ENCODE measurements around the gene FGD2. TPM values are rescaled to one million over a fixed set of nuclear protein-coding genes. Genes with fewer than 3 reads are reported as not detected.

The FGD2 gene
- total RNA-seq, 1 experiment from 2014 or later: 0.44 TPM

GRCh38 chr6:37038292-37039198, 33.1 kb downstream of the FGD2 start:
- Histone ChIP-seq H3K4me1 (ENCODE audit: insufficient read depth, low read length) (0 out of 2 replicates have a peak, but pooled peaks cover under 1% of the 10 kb centered on the region), H3K27ac (ENCODE audit: low read length) (no peak overlapping the region), H3K9me2 (replicated peaks; ENCODE audit: low read length) (no peaks in the 10 kb centered on the region), H3K36me3 (ENCODE audit: low read depth, low read length) (no peaks in the 10 kb centered on the region), H3K4me2 (ENCODE audit: low read length) (no peak overlapping the region), H2AFZ (ENCODE audit: low read length) (no peak overlapping the region), H3K79me2 (ENCODE audit: low read length) (no peaks in the 10 kb centered on the region), H3F3A (ENCODE audit: low read length, unreplicated experiment) (no peaks in the 10 kb centered on the region), H3K9ac (ENCODE audit: low read length) (no peak overlapping the region), H4K20me1 (ENCODE audit: low read length) (no peaks in the 10 kb centered on the region), H3K27me3 (ENCODE audit: low read length) (no peaks in the 10 kb centered on the region), H3K9me3 (ENCODE audit: low read length) (no peaks in the 10 kb centered on the region), H3K4me3 (ENCODE audit: low read length) (no peak overlapping the region)
- intact Hi-C loops (cut with micrococcal nuclease): no loop called here
- POLR2A ChIA-PET (ENCODE audit: unreplicated experiment): no interaction called here
- BruUV-seq (replicated peaks): no TSS peak
- CTCF ChIA-PET: interaction anchor here (0.6 kb wide), 1 partner anchor 126 kb away, joined by 3 read pairs; no protein-coding TSS in a partner anchor
- TF ChIP-seq EZH2phosphoT487 (IDR thresholded peaks at IDR 0.05; ENCODE audit: borderline replicate concordance, low read length): no peak
- no peak for TF ChIP-seq EZH2 (IDR thresholded peaks at IDR 0.05; ENCODE audit: low read length, unreplicated experiment)
- TF ChIP-seq CTCF (conservative IDR thresholded peaks at IDR 0.05; ENCODE audit: low read depth, low read length): no peak
- ATAC-seq (no peak), DNase-seq (no peak)

GRCh38 chr6:37039958-37040357, 34.5 kb downstream of the FGD2 start:
- Histone ChIP-seq H3K9me3 (ENCODE audit: low read length) (no peaks in the 10 kb centered on the region), H3K9ac (ENCODE audit: low read length) (no peak overlapping the region), H2AFZ (ENCODE audit: low read length) (no peak overlapping the region), H3K4me2 (ENCODE audit: low read length) (no peak overlapping the region), H3K27me3 (ENCODE audit: low read length) (no peaks in the 10 kb centered on the region), H3K9me2 (replicated peaks; ENCODE audit: low read length) (no peaks in the 10 kb centered on the region), H3F3A (ENCODE audit: low read length, unreplicated experiment) (no peaks in the 10 kb centered on the region), H3K4me3 (ENCODE audit: low read length) (no peak overlapping the region), H3K36me3 (ENCODE audit: low read depth, low read length) (no peaks in the 10 kb centered on the region), H3K27ac (ENCODE audit: low read length) (no peak overlapping the region), H4K20me1 (ENCODE audit: low read length) (no peaks in the 10 kb centered on the region), H3K4me1 (ENCODE audit: insufficient read depth, low read length) (no peaks in the 10 kb centered on the region), H3K79me2 (ENCODE audit: low read length) (no peaks in the 10 kb centered on the region)
- TF ChIP-seq EZH2 (IDR thresholded peaks at IDR 0.05; ENCODE audit: low read length, unreplicated experiment) (no peak), CTCF (conservative IDR thresholded peaks at IDR 0.05; ENCODE audit: low read depth, low read length) (no peak), EZH2phosphoT487 (IDR thresholded peaks at IDR 0.05; ENCODE audit: borderline replicate concordance, low read length) (no peak)
- BruUV-seq (replicated peaks): no TSS peak
- intact Hi-C loops (cut with micrococcal nuclease): no loop called here
- ChIA-PET POLR2A (ENCODE audit: unreplicated experiment) (interaction anchor here (0.6 kb wide), 1 partner anchor 158 kb away, joined by 4 read pairs; no protein-coding TSS in a partner anchor), CTCF (no interaction called here)
- DNase-seq: no peak
- ATAC-seq: no peak

GRCh38 chr6:37041521-37041920, 36.1 kb downstream of the FGD2 start:
- H3K9me3 ChIP-seq (ENCODE audit: low read length): no peaks in the 10 kb centered on the region
- no peaks in the 10 kb centered on the region for H3K79me2 ChIP-seq (ENCODE audit: low read length)
- no peaks in the 10 kb centered on the region for H3F3A ChIP-seq (ENCODE audit: low read length, unreplicated experiment)
- no peak for ATAC-seq
- H3K27ac ChIP-seq (ENCODE audit: low read length): no peak overlapping the region
- ChIA-PET POLR2A (ENCODE audit: unreplicated experiment) (no interaction called here), CTCF (no interaction called here)
- H3K4me3 ChIP-seq (ENCODE audit: low read length): no peak overlapping the region
- no peak for DNase-seq
- no peak overlapping the region for H3K4me2 ChIP-seq (ENCODE audit: low read length)
- H3K36me3 ChIP-seq (ENCODE audit: low read depth, low read length): no peaks in the 10 kb centered on the region
- H3K27me3 ChIP-seq (ENCODE audit: low read length): no peaks in the 10 kb centered on the region
- BruUV-seq (replicated peaks): no TSS peak
- no peaks in the 10 kb centered on the region for H3K9me2 ChIP-seq (replicated peaks; ENCODE audit: low read length)
- no peak overlapping the region for H2AFZ ChIP-seq (ENCODE audit: low read length)
- no peak for TF ChIP-seq CTCF (conservative IDR thresholded peaks at IDR 0.05; ENCODE audit: low read depth, low read length)
- TF ChIP-seq EZH2phosphoT487 (IDR thresholded peaks at IDR 0.05; ENCODE audit: borderline replicate concordance, low read length): no peak
- TF ChIP-seq EZH2 (IDR thresholded peaks at IDR 0.05; ENCODE audit: low read length, unreplicated experiment): no peak
- intact Hi-C loops (cut with micrococcal nuclease): no loop called here
- no peak overlapping the region for H3K9ac ChIP-seq (ENCODE audit: low read length)
- H3K4me1 ChIP-seq (ENCODE audit: insufficient read depth, low read length): no peaks in the 10 kb centered on the region
- H4K20me1 ChIP-seq (ENCODE audit: low read length): no peaks in the 10 kb centered on the region
